Measurements from ENCODE around the gene ZMIZ1. TPM values are rescaled to one million over a fixed set of nuclear protein-coding genes. Genes with fewer than 3 reads are reported as not detected.

ZMIZ1 gene
- total and polyA plus RNA-seq, 4 donors: 3.9 to 19.1 (median 9.8) TPM

- TF ChIP-seq CTCF (IDR thresholded peaks at IDR 0.05; ENCODE audit: low read depth, low read length, missing input control): no peak
- no peak for TF ChIP-seq YY1 (IDR thresholded peaks at IDR 0.05)
- no peak for TF ChIP-seq HNF4A (conservative IDR thresholded peaks at IDR 0.05)
- TF ChIP-seq RXRA (IDR thresholded peaks at IDR 0.05): no peak
- TF ChIP-seq TAF1 (conservative IDR thresholded peaks at IDR 0.05): no peak
- TF ChIP-seq GABPA (IDR thresholded peaks at IDR 0.05 in 1 of 2, conservative IDR thresholded peaks at IDR 0.05 in 1 of 2): no peak
- TF ChIP-seq RAD21 (IDR thresholded peaks at IDR 0.05): no peak
- TF ChIP-seq FOXA2 (IDR thresholded peaks at IDR 0.05): no peak
- TF ChIP-seq, protein P1, sequence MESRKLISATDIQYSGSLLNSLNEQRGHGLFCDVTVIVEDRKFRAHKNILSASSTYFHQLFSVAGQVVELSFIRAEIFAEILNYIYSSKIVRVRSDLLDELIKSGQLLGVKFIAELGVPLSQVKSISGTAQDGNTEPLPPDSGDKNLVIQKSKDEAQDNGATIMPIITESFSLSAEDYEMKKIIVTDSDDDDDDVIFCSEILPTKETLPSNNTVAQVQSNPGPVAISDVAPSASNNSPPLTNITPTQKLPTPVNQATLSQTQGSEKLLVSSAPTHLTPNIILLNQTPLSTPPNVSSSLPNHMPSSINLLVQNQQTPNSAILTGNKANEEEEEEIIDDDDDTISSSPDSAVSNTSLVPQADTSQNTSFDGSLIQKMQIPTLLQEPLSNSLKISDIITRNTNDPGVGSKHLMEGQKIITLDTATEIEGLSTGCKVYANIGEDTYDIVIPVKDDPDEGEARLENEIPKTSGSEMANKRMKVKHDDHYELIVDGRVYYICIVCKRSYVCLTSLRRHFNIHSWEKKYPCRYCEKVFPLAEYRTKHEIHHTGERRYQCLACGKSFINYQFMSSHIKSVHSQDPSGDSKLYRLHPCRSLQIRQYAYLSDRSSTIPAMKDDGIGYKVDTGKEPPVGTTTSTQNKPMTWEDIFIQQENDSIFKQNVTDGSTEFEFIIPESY (IDR thresholded peaks at IDR 0.05): no peak
- no peak for TF ChIP-seq FOXA1 (IDR thresholded peaks at IDR 0.05)
- TF ChIP-seq, protein P2, sequence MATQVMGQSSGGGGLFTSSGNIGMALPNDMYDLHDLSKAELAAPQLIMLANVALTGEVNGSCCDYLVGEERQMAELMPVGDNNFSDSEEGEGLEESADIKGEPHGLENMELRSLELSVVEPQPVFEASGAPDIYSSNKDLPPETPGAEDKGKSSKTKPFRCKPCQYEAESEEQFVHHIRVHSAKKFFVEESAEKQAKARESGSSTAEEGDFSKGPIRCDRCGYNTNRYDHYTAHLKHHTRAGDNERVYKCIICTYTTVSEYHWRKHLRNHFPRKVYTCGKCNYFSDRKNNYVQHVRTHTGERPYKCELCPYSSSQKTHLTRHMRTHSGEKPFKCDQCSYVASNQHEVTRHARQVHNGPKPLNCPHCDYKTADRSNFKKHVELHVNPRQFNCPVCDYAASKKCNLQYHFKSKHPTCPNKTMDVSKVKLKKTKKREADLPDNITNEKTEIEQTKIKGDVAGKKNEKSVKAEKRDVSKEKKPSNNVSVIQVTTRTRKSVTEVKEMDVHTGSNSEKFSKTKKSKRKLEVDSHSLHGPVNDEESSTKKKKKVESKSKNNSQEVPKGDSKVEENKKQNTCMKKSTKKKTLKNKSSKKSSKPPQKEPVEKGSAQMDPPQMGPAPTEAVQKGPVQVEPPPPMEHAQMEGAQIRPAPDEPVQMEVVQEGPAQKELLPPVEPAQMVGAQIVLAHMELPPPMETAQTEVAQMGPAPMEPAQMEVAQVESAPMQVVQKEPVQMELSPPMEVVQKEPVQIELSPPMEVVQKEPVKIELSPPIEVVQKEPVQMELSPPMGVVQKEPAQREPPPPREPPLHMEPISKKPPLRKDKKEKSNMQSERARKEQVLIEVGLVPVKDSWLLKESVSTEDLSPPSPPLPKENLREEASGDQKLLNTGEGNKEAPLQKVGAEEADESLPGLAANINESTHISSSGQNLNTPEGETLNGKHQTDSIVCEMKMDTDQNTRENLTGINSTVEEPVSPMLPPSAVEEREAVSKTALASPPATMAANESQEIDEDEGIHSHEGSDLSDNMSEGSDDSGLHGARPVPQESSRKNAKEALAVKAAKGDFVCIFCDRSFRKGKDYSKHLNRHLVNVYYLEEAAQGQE (IDR thresholded peaks at IDR 0.05): no peak
- no peak for TF ChIP-seq MAX (IDR thresholded peaks at IDR 0.05)
- TF ChIP-seq HNF4G (IDR thresholded peaks at IDR 0.05): no peak
- TF ChIP-seq, protein P3, sequence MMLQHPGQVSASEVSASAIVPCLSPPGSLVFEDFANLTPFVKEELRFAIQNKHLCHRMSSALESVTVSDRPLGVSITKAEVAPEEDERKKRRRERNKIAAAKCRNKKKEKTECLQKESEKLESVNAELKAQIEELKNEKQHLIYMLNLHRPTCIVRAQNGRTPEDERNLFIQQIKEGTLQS (IDR thresholded peaks at IDR 0.05): no peak
- TF ChIP-seq SP1 (IDR thresholded peaks at IDR 0.05): no peak
- no peak for TF ChIP-seq JUND (IDR thresholded peaks at IDR 0.05)
- no peak for TF ChIP-seq EGR1 (IDR thresholded peaks at IDR 0.05; ENCODE audit: low read depth in 2 of 2)
- TF ChIP-seq NR2F2 (IDR thresholded peaks at IDR 0.05): no peak
- H3K27me3 ChIP-seq (ENCODE audit: control insufficient read depth in 4 of 4, insufficient read depth in 4 of 4, low read length in 3 of 4): no peaks in the 10 kb centered on the region
- no peak overlapping the region for H3K27ac ChIP-seq (ENCODE audit: low read depth in 1 of 2, low read length in 2 of 2)
Measured at GRCh38 chr10:79321951-79322350, 253.2 kb downstream of the ZMIZ1 start.

More at GRCh38 chr10:79321951-79322350, 253.2 kb downstream of the ZMIZ1 start:
- Histone ChIP-seq H3K9ac (ENCODE audit: low read depth in 1 of 2, low read length in 2 of 2) (no peak overlapping the region), H3K4me1 (ENCODE audit: control insufficient read depth in 4 of 4, insufficient read depth in 4 of 4, low read length in 3 of 4) (no peaks in the 10 kb centered on the region), H3K4me3 (ENCODE audit: low read depth in 1 of 3, low read length in 3 of 3) (no peak overlapping the region), H3K9me3 (ENCODE audit: control insufficient read depth in 4 of 4, low read length in 3 of 4) (no peaks in the 10 kb centered on the region), H3K36me3 (ENCODE audit: control insufficient read depth in 4 of 4, insufficient read depth in 3 of 4, low read depth in 1 of 4, low read length in 3 of 4) (no peaks in the 10 kb centered on the region)
- no peak for DNase-seq (ENCODE audit: low spot score)
